Measurements from ENCODE around the gene PRR33.

The PRR33 gene

GRCh38 chr11:1928470-1928890 lies 36.8 kb upstream of the PRR33 start:
- DNase-seq (ENCODE audit: low read depth in 1 of 2, low spot score in 1 of 2), result no peak

GRCh38 chr11:1927848-1928469 lies 36.3 kb upstream of the PRR33 start:
- DNase-seq (ENCODE audit: low read depth in 1 of 2, low spot score in 1 of 2), result no peak

- DNase-seq (ENCODE audit: low read depth in 1 of 2, low spot score in 1 of 2), result no peak
Measured at GRCh38 chr11:1927026-1927847, 35.5 kb upstream of the PRR33 start.

- no peak for DNase-seq (ENCODE audit: low read depth in 1 of 2, low spot score in 1 of 2)
Measured at GRCh38 chr11:1926156-1927025, 34.7 kb upstream of the PRR33 start.

- no peak for DNase-seq (ENCODE audit: low read depth in 1 of 2, low spot score in 1 of 2)
Measured at GRCh38 chr11:1925373-1926155, 33.9 kb upstream of the PRR33 start.

- no peak for DNase-seq (ENCODE audit: low read depth in 1 of 2, low spot score in 1 of 2)
Measured at GRCh38 chr11:1924646-1925372, 33.1 kb upstream of the PRR33 start.

- no peak for DNase-seq (ENCODE audit: low read depth in 1 of 2, low spot score in 1 of 2)
Measured at GRCh38 chr11:1924181-1924580, 32.5 kb upstream of the PRR33 start.

- DNase-seq (ENCODE audit: low read depth in 1 of 2, low spot score in 1 of 2), result no peak
Measured at GRCh38 chr11:1923201-1923956, 31.7 kb upstream of the PRR33 start.

- DNase-seq (ENCODE audit: low read depth in 1 of 2, low spot score in 1 of 2), result no peak
Measured at GRCh38 chr11:1922481-1923081, 30.9 kb upstream of the PRR33 start.

- no peak for DNase-seq (ENCODE audit: low read depth in 1 of 2, low spot score in 1 of 2)
Measured at GRCh38 chr11:1921574-1922141, 30.0 kb upstream of the PRR33 start.

GRCh38 chr11:1920909-1921573 lies 29.3 kb upstream of the PRR33 start:
- no peak for DNase-seq (ENCODE audit: low read depth in 1 of 2, low spot score in 1 of 2)

- DNase-seq (ENCODE audit: low read depth in 1 of 2, low spot score in 1 of 2), result no peak
Measured at GRCh38 chr11:1920128-1920908, 28.6 kb upstream of the PRR33 start.

- DNase-seq (ENCODE audit: low read depth in 1 of 2, low spot score in 1 of 2), result no peak
Measured at GRCh38 chr11:1919391-1920127, 27.9 kb upstream of the PRR33 start, which contains the start of gene TNNT3. TSS of gene TNNT3 (plus strand) at chr11:1919703. CDS start at chr11:1922875, 3,172 bp downstream.

- no peak for DNase-seq (ENCODE audit: low read depth in 1 of 2, low spot score in 1 of 2)
Measured at GRCh38 chr11:1918436-1919315, 27.0 kb upstream of the PRR33 start.

GRCh38 chr11:1917523-1918435 lies 26.1 kb upstream of the PRR33 start:
- no peak for DNase-seq (ENCODE audit: low read depth in 1 of 2, low spot score in 1 of 2)
